ENCODE measurements around the gene MCMBP. TPM values are rescaled to one million over a fixed set of nuclear protein-coding genes. Genes with fewer than 3 reads are reported as not detected.

The MCMBP gene
- total RNA-seq, 5 donors from 2014 or later (not counting 1 experiment from before 2014, with no cell fraction given) = 32.3 to 50.2 (median 48.8) TPM

- no peak overlapping the region for H3K27ac ChIP-seq (ENCODE audit: low read length)
- H3K4me3 Mint-ChIP-seq = no peak overlapping the region
- DNase-seq = peak in 1 of 35 experiments; percentile 71
Measured at GRCh38 chr10:119859420-119860258, 13.0 kb downstream of the MCMBP start.

DNA sequence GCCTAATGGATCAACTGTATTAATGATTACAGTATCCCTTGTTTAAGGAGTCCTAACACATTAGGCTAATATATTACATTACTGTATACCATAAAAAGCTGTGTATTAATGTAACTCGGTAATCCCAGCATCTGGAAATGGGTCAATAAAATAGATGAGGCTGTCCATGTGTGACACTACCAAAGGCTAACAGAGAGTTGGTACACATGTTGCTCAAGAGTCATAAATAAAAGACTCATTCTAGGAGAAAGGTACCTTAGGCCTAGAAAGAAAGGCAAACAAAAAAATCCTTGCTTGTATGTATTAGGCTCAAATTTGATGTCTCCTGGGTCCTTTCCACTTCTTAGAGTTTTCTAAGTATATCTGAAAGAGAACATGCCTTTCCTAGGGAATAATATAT is 14.6 kb downstream of the MCMBP start:
- H3K27me3 Mint-ChIP-seq = no peaks in the 10 kb centered on the region
- H3K4me1 Mint-ChIP-seq = peaks cover 36 to 38% (median 37%) of the 10 kb centered on the region in 3 donors
- no peaks in the 10 kb centered on the region for H3K27me3 ChIP-seq (replicated peaks in 1 of 2; ENCODE audit: control insufficient read depth in 2 of 2, extremely low read depth in 1 of 2, insufficient read depth in 2 of 2, low read length in 1 of 2)
- H3K4me1 ChIP-seq (ENCODE audit: control insufficient read depth in 1 of 2, extremely low read depth in 1 of 2, insufficient read depth in 2 of 2, low read length in 2 of 2) = peaks cover 4 to 5% of the 10 kb centered on the region in 2 experiments
- H3K27ac Mint-ChIP-seq = no peak overlapping the region
- peaks cover 22% of the 10 kb centered on the region for H3K36me3 Mint-ChIP-seq
- no peaks in the 10 kb centered on the region for H3K9me3 Mint-ChIP-seq
- H3K9me3 ChIP-seq = no peaks in the 10 kb centered on the region
- CTCF ChIA-PET = interaction anchor here (0.6 to 3.9 kb wide), 7 partner anchors 14 to 250 kb away, joined by 3 to 39 read pairs (median 4); partner anchors contain the start of gene MCMBP (in 1 of the 2)
- H3K36me3 ChIP-seq (ENCODE audit: control insufficient read depth in 2 of 2, extremely low read depth in 1 of 2, insufficient read depth in 1 of 2, low read length in 1 of 2) = peaks cover 4 to 37% of the 10 kb centered on the region in 2 donors
- H3K4me3 ChIP-seq (ENCODE audit: control insufficient read depth in 1 of 2, extremely low read depth in 1 of 2, low read length in 1 of 2) = no peak overlapping the region
- no CpG with 5 or more reads among the region's 1 CpG for WGBS (ENCODE audit: insufficient coverage)
- H3K4me3 Mint-ChIP-seq = no peak overlapping the region
- no peak for DNase-seq
- ATAC-seq (replicated peaks in 1 of 4) = no peak
- no peak overlapping the region for H3K27ac ChIP-seq (ENCODE audit: low read length)
- POLR2A ChIA-PET = no interaction called here

More at GRCh38 chr10:119859420-119860258, 13.0 kb downstream of the MCMBP start:
- Mint-ChIP-seq H3K9me3 (peaks cover 0 to 5% (median 5%) of the 10 kb centered on the region in 3 donors), H3K27ac (peak overlapping the region; percentile 48 to 49), H3K4me1 (peaks cover 45 to 49% (median 47%) of the 10 kb centered on the region in 3 donors), H3K36me3 (peaks cover 26% of the 10 kb centered on the region), H3K27me3 (no peaks in the 10 kb centered on the region)
- Histone ChIP-seq H3K9me3 (peaks cover 1% of the 10 kb centered on the region), H3K27me3 (replicated peaks in 1 of 2; ENCODE audit: control insufficient read depth in 2 of 2, extremely low read depth in 1 of 2, insufficient read depth in 2 of 2, low read length in 1 of 2) (no peaks in the 10 kb centered on the region), H3K4me1 (ENCODE audit: control insufficient read depth in 1 of 2, extremely low read depth in 1 of 2, insufficient read depth in 2 of 2, low read length in 2 of 2) (peaks cover 5 to 8% of the 10 kb centered on the region in 2 experiments), H3K36me3 (ENCODE audit: control insufficient read depth in 2 of 2, extremely low read depth in 1 of 2, insufficient read depth in 1 of 2, low read length in 1 of 2) (peaks cover 4 to 27% of the 10 kb centered on the region in 2 donors), H3K4me3 (ENCODE audit: control insufficient read depth in 1 of 2, extremely low read depth in 1 of 2, low read length in 1 of 2) (no peak overlapping the region)
- WGBS (ENCODE audit: insufficient coverage) = no CpG with 5 or more reads among the region's 1 CpG
- ChIA-PET POLR2A (interaction anchor here in 1 of 2 donors (0.9 kb wide), 1 partner anchor 12 kb away, joined by 3 read pairs; no protein-coding TSS in a partner anchor), CTCF (interaction anchor here (0.5 to 3.9 kb wide), 25 partner anchors 10 to 837 kb away, joined by 3 to 39 read pairs (median 4); partner anchors contain the start of gene MCMBP (in 2 of the 2))
- ATAC-seq (replicated peaks in 1 of 4) = peak in 3 of 4 experiments; percentile 58 to 60 (median 59)

DNA sequence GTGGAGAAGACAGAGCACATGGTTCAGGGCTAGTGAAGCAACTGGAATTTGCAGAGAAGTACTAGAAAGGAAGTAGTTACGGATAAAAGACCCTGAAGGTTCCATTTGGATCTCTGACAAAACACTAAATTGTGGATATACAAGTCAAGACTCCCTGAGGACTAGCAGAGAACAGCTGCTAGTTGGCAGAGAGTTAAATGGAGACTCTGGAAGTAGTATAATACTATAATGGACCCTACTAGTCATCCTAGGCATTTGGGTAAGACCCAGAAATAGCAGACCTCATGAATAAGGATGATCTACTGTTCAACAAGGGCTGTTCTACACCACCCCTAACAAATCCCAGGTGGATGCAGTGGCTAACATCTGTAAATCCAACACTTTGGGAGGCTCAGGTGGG is 19.1 kb downstream of the MCMBP start:
- no peaks in the 10 kb centered on the region for H3K27me3 ChIP-seq (replicated peaks in 1 of 2; ENCODE audit: control insufficient read depth in 2 of 2, extremely low read depth in 1 of 2, insufficient read depth in 2 of 2, low read length in 1 of 2)
- peaks cover 0 to 2% (median 2%) of the 10 kb centered on the region in 3 donors for H3K4me1 Mint-ChIP-seq
- no peak overlapping the region for H3K4me3 ChIP-seq (ENCODE audit: control insufficient read depth in 1 of 2, extremely low read depth in 1 of 2, low read length in 1 of 2)
- H3K27me3 Mint-ChIP-seq = no peaks in the 10 kb centered on the region
- no peak overlapping the region for H3K27ac Mint-ChIP-seq
- H3K4me1 ChIP-seq (ENCODE audit: control insufficient read depth in 1 of 2, extremely low read depth in 1 of 2, insufficient read depth in 2 of 2, low read length in 2 of 2) = no peaks in the 10 kb centered on the region
- ChIA-PET CTCF (no interaction called here), POLR2A (no interaction called here)
- H3K4me3 Mint-ChIP-seq = no peak overlapping the region
- H3K36me3 ChIP-seq (ENCODE audit: control insufficient read depth in 2 of 2, extremely low read depth in 1 of 2, insufficient read depth in 1 of 2, low read length in 1 of 2) = peaks cover 14 to 73% of the 10 kb centered on the region in 2 donors
- no peak overlapping the region for H3K27ac ChIP-seq (ENCODE audit: low read length)
- peaks cover 39% of the 10 kb centered on the region for H3K36me3 Mint-ChIP-seq
- DNase-seq = no peak
- H3K9me3 ChIP-seq = no peaks in the 10 kb centered on the region
- no CpG with 5 or more reads among the region's 1 CpG for WGBS (ENCODE audit: insufficient coverage)
- no peaks in the 10 kb centered on the region for H3K9me3 Mint-ChIP-seq
- no peak for ATAC-seq (replicated peaks in 1 of 4)

DNA sequence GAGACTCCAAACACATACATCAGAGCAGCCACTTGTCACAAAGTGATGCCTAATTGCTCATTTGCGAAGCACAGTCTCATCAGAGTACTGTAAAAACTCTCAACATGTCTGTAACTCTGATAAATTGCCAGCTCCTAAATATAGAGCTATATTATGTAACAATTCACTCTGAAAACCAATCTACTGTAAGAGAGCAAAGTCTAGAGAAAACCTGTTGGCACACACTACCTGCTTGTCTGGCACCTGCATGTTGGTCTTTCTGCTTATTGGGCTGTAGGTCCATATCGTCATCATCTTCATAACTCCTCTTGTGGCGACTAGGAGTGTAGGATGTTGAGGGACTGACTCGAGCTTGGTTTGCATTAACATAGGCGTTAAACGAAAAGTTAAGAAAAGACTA is 19.8 kb downstream of the MCMBP start:
- Mint-ChIP-seq H3K27ac (no peak overlapping the region), H3K27me3 (no peaks in the 10 kb centered on the region), H3K4me1 (peaks cover 0 to 2% (median 2%) of the 10 kb centered on the region in 3 donors), H3K36me3 (peaks cover 43% of the 10 kb centered on the region), H3K4me3 (no peak overlapping the region), H3K9me3 (no peaks in the 10 kb centered on the region)
- CTCF ChIA-PET = no interaction called here
- H3K4me3 ChIP-seq (ENCODE audit: control insufficient read depth in 1 of 2, extremely low read depth in 1 of 2, low read length in 1 of 2) = no peak overlapping the region
- no peaks in the 10 kb centered on the region for H3K9me3 ChIP-seq
- H3K4me1 ChIP-seq (ENCODE audit: control insufficient read depth in 1 of 2, extremely low read depth in 1 of 2, insufficient read depth in 2 of 2, low read length in 2 of 2) = no peaks in the 10 kb centered on the region
- POLR2A ChIA-PET = no interaction called here
- WGBS (ENCODE audit: insufficient coverage) = no CpG with 5 or more reads among the region's 6 CpGs
- H3K27ac ChIP-seq (ENCODE audit: low read length) = no peak overlapping the region
- peaks cover 14 to 74% of the 10 kb centered on the region in 2 donors for H3K36me3 ChIP-seq (ENCODE audit: control insufficient read depth in 2 of 2, extremely low read depth in 1 of 2, insufficient read depth in 1 of 2, low read length in 1 of 2)
- H3K27me3 ChIP-seq (replicated peaks in 1 of 2; ENCODE audit: control insufficient read depth in 2 of 2, extremely low read depth in 1 of 2, insufficient read depth in 2 of 2, low read length in 1 of 2) = no peaks in the 10 kb centered on the region
- ATAC-seq (replicated peaks in 1 of 4) (no peak), DNase-seq (no peak)

- DNase-seq (no peak), ATAC-seq (replicated peaks in 1 of 4) (no peak)
- Mint-ChIP-seq H3K4me1 (peaks cover 0 to 2% (median 2%) of the 10 kb centered on the region in 3 donors), H3K9me3 (no peaks in the 10 kb centered on the region), H3K36me3 (peaks cover 43% of the 10 kb centered on the region), H3K27ac (no peak overlapping the region), H3K4me3 (no peak overlapping the region), H3K27me3 (no peaks in the 10 kb centered on the region)
- ChIA-PET CTCF (no interaction called here), POLR2A (interaction anchor here in 1 of 2 donors (0.7 kb wide), 1 partner anchor 20 kb away, joined by 11 read pairs; no protein-coding TSS in a partner anchor)
- Histone ChIP-seq H3K27me3 (replicated peaks in 1 of 2; ENCODE audit: control insufficient read depth in 2 of 2, extremely low read depth in 1 of 2, insufficient read depth in 2 of 2, low read length in 1 of 2) (no peaks in the 10 kb centered on the region), H3K4me3 (ENCODE audit: control insufficient read depth in 1 of 2, extremely low read depth in 1 of 2, low read length in 1 of 2) (no peak overlapping the region), H3K9me3 (no peaks in the 10 kb centered on the region), H3K36me3 (ENCODE audit: control insufficient read depth in 2 of 2, extremely low read depth in 1 of 2, insufficient read depth in 1 of 2, low read length in 1 of 2) (peaks cover 14 to 75% of the 10 kb centered on the region in 2 donors), H3K27ac (ENCODE audit: low read length) (no peak overlapping the region), H3K4me1 (ENCODE audit: control insufficient read depth in 1 of 2, extremely low read depth in 1 of 2, insufficient read depth in 2 of 2, low read length in 2 of 2) (no peaks in the 10 kb centered on the region)
- WGBS (ENCODE audit: insufficient coverage) = no CpG with 5 or more reads among the region's 6 CpGs
Measured at GRCh38 chr10:119852277-119852676, 20.4 kb downstream of the MCMBP start.

DNA sequence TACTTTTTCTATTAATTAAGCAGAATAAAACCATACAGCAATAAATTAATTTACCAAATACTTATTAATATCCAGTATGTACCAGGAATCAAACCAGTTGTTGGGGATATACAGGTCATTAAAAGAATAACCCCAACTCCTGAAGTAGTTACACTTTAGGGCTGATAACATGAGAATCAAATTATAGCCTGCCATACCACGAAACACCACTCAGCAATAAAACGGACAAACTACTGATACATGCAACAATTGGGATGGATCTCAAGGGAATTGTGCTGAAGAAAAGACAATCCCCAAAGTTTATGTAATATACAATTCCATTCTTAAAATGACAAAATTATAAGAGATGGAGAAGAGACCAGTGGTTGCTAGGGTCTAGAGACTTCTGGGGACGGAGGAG is 22.7 kb downstream of the MCMBP start:
- no CpG with 5 or more reads among the region's 3 CpGs for WGBS (ENCODE audit: insufficient coverage)
- Histone ChIP-seq H3K9me3 (no peaks in the 10 kb centered on the region), H3K27ac (ENCODE audit: low read length) (no peak overlapping the region), H3K27me3 (replicated peaks in 1 of 2; ENCODE audit: control insufficient read depth in 2 of 2, extremely low read depth in 1 of 2, insufficient read depth in 2 of 2, low read length in 1 of 2) (no peaks in the 10 kb centered on the region), H3K36me3 (ENCODE audit: control insufficient read depth in 2 of 2, extremely low read depth in 1 of 2, insufficient read depth in 1 of 2, low read length in 1 of 2) (peaks cover 10 to 82% of the 10 kb centered on the region in 2 donors), H3K4me1 (ENCODE audit: control insufficient read depth in 1 of 2, extremely low read depth in 1 of 2, insufficient read depth in 2 of 2, low read length in 2 of 2) (no peaks in the 10 kb centered on the region), H3K4me3 (ENCODE audit: control insufficient read depth in 1 of 2, extremely low read depth in 1 of 2, low read length in 1 of 2) (no peak overlapping the region)
- Mint-ChIP-seq H3K36me3 (peaks cover 51% of the 10 kb centered on the region), H3K4me1 (peaks cover 0 to 3% (median under 1%) of the 10 kb centered on the region in 3 donors), H3K27ac (no peak overlapping the region), H3K27me3 (no peaks in the 10 kb centered on the region), H3K4me3 (no peak overlapping the region), H3K9me3 (no peaks in the 10 kb centered on the region)
- ChIA-PET CTCF (no interaction called here), POLR2A (interaction anchor here in 1 of 2 donors (0.7 kb wide), 1 partner anchor 914 kb away, joined by 7 read pairs; no protein-coding TSS in a partner anchor)
- no peak for ATAC-seq (replicated peaks in 1 of 4)
- DNase-seq = no peak

Data from T-cell (primary cell).